ENCODE results near the gene DAPP1. TPM values are rescaled to one million over a fixed set of nuclear protein-coding genes. Genes with fewer than 3 reads are reported as not detected.

Gene DAPP1
- total and polyA plus RNA-seq, 2 of the 4 experiments (the other 2 are of a cell fraction) = not detected

GRCh38 chr4:99857307-99857706 is 40.7 kb downstream of the DAPP1 start:
- CTCF ChIA-PET = interaction anchor here (0.6 to 0.7 kb wide), 3 partner anchors 29 to 1808 kb away, joined by 3 to 5 read pairs (median 3); no protein-coding TSS in a partner anchor
- TF ChIP-seq, protein P1, sequence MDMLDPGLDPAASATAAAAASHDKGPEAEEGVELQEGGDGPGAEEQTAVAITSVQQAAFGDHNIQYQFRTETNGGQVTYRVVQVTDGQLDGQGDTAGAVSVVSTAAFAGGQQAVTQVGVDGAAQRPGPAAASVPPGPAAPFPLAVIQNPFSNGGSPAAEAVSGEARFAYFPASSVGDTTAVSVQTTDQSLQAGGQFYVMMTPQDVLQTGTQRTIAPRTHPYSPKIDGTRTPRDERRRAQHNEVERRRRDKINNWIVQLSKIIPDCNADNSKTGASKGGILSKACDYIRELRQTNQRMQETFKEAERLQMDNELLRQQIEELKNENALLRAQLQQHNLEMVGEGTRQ (IDR thresholded peaks at IDR 0.05; ENCODE audit: low read depth, low read length) = no peak
- TF ChIP-seq SMC3 (IDR thresholded peaks at IDR 0.05; ENCODE audit: low read depth, low read length) = no peak
- no peak for TF ChIP-seq MXI1 (IDR thresholded peaks at IDR 0.05; ENCODE audit: borderline replicate concordance, low read depth, low read length)
- TF ChIP-seq ELK1 (IDR thresholded peaks at IDR 0.05; ENCODE audit: borderline replicate concordance, low read depth, low read length) = no peak
- TF ChIP-seq, protein P2, sequence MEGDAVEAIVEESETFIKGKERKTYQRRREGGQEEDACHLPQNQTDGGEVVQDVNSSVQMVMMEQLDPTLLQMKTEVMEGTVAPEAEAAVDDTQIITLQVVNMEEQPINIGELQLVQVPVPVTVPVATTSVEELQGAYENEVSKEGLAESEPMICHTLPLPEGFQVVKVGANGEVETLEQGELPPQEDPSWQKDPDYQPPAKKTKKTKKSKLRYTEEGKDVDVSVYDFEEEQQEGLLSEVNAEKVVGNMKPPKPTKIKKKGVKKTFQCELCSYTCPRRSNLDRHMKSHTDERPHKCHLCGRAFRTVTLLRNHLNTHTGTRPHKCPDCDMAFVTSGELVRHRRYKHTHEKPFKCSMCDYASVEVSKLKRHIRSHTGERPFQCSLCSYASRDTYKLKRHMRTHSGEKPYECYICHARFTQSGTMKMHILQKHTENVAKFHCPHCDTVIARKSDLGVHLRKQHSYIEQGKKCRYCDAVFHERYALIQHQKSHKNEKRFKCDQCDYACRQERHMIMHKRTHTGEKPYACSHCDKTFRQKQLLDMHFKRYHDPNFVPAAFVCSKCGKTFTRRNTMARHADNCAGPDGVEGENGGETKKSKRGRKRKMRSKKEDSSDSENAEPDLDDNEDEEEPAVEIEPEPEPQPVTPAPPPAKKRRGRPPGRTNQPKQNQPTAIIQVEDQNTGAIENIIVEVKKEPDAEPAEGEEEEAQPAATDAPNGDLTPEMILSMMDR (conservative IDR thresholded peaks at IDR 0.05; ENCODE audit: low read depth, low read length) = no peak
- TF ChIP-seq RFX5 (IDR thresholded peaks at IDR 0.05; ENCODE audit: low read depth, low read length) = no peak
- TF ChIP-seq MAFK (IDR thresholded peaks at IDR 0.05; ENCODE audit: low read depth, low read length) = no peak
- TF ChIP-seq CHD1 (IDR thresholded peaks at IDR 0.05; ENCODE audit: low read depth, low read length) = no peak
- TF ChIP-seq RAD21 (IDR thresholded peaks at IDR 0.05; ENCODE audit: low read length) = no peak
- no peak overlapping the region for H2AK5ac ChIP-seq (ENCODE audit: low read depth, low read length)
- intact Hi-C loops (cut with micrococcal nuclease) (no loop called here), dilution Hi-C loops (cut with HindIII; ENCODE audit: low sequenced_read_pairs, unreplicated experiment) (no loop called here), in situ Hi-C loops (cut with MboI; ENCODE audit: low sequenced_read_pairs) (no loop called here)
- H3K27ac ChIP-seq (ENCODE audit: insufficient read depth, low read length) = no peak overlapping the region
- no peak overlapping the region for H4K5ac ChIP-seq (ENCODE audit: low read depth, low read length)
- no peak overlapping the region for H4K91ac ChIP-seq (ENCODE audit: insufficient read depth, low read depth, low read length)
- POLR2A ChIA-PET (ENCODE audit: unreplicated experiment) = no interaction called here
- no peaks in the 10 kb centered on the region for H3K9me3 ChIP-seq (ENCODE audit: control insufficient read depth, insufficient read depth, low read length)
- H3K4ac ChIP-seq (ENCODE audit: low read depth, low read length) = no peak overlapping the region
- WGBS, 2 experiments (ENCODE audit: extremely low coverage in 2 of 2, insufficient read length in 1 of 2) = no CpG with 5 or more reads among the region's 3 CpGs
- no peak overlapping the region for H2BK20ac ChIP-seq (ENCODE audit: low read depth, low read length)
- H2BK120ac ChIP-seq (ENCODE audit: low read depth, low read length) = no peak overlapping the region
- H4K8ac ChIP-seq (ENCODE audit: low read depth in 2 of 2, low read length in 2 of 2) = no peak overlapping the region
- H3K56ac ChIP-seq (ENCODE audit: extremely low read depth, insufficient read depth, low read length) = no peak overlapping the region
- H3K9me1 ChIP-seq (ENCODE audit: insufficient read depth, low read length) = no peaks in the 10 kb centered on the region
- H3K9ac ChIP-seq (ENCODE audit: low read depth, low read length) = no peak overlapping the region
- H3K4me2 ChIP-seq (ENCODE audit: low read depth, low read length) = no peak overlapping the region
- BruUV-seq (replicated peaks) = no TSS peak
- no peak overlapping the region for H3K23ac ChIP-seq (ENCODE audit: low read depth, low read length)
- no peaks in the 10 kb centered on the region for H3K36me3 ChIP-seq (ENCODE audit: control insufficient read depth, insufficient read depth, low read length)
- no peak overlapping the region for H3K4me3 ChIP-seq (ENCODE audit: insufficient read depth, low read depth, low read length)
- ATAC-seq (ENCODE audit: low read depth) (no peak), DNase-seq (no peak)
- H2AK9ac ChIP-seq (replicated peaks; ENCODE audit: low read depth, low read length, poor library complexity) = no peak overlapping the region
- no peak overlapping the region for H3K14ac ChIP-seq (replicated peaks; ENCODE audit: low read depth, low read length)
- no peak overlapping the region for H2BK15ac ChIP-seq (ENCODE audit: low read depth, low read length)
- H3K4me1 ChIP-seq (ENCODE audit: control insufficient read depth, insufficient read depth, low read length) = no peaks in the 10 kb centered on the region
- H3K18ac ChIP-seq (ENCODE audit: low read depth, low read length) = no peak overlapping the region
- H3K79me1 ChIP-seq (ENCODE audit: low read depth in 1 of 2, low read length in 2 of 2) = no peaks in the 10 kb centered on the region
- no peaks in the 10 kb centered on the region for H4K20me1 ChIP-seq (ENCODE audit: insufficient read depth, low read length)
- no peak overlapping the region for H2AFZ ChIP-seq (replicated peaks; ENCODE audit: low read length, poor library complexity)
- no peak overlapping the region for H2BK5ac ChIP-seq (ENCODE audit: low read depth, low read length, poor library complexity, severe bottlenecking)
- H3K27me3 ChIP-seq (ENCODE audit: control insufficient read depth, insufficient read depth, low read length) = peaks cover 10% of the 10 kb centered on the region
